Neuron (in vitro differentiated cells): ENCODE measurements around the gene HAP1.
"Not testable (repeated sequence)": the region's sequence is repeated elsewhere in the genome, so short reads cannot be mapped to it uniquely, and the experiment has no call there.

Source experiments
- H2AFZ ChIP-seq: one replicate; pipeline ENCODE4 v1.6.1; 2013; ENCODE audit warnings: low read depth, mild to moderate bottlenecking, inconsistent platforms, low read length, moderate library complexity
- H3K27me3 ChIP-seq: one replicate; pipeline ENCODE4 v1.6.1; 2013; ENCODE audit warnings: low read length; ENCODE audit not compliant: insufficient read depth
- H3K36me3 ChIP-seq: one replicate; pipeline ENCODE4 v1.6.1; 2013; ENCODE audit warnings: low read length; ENCODE audit not compliant: insufficient read depth
- H3K4me1 ChIP-seq: one replicate; pipeline ENCODE4 v1.6.1; 2013; ENCODE audit warnings: low read length; ENCODE audit not compliant: insufficient read depth
- H3K4me3 ChIP-seq: 2 replicates; pipeline ENCODE4 v1.5.1; 2013; ENCODE audit warnings: mild to moderate bottlenecking, low read length, moderate library complexity
- H3K9me3 ChIP-seq: one replicate; pipeline ENCODE4 v1.6.1; 2013; ENCODE audit warnings: low read length

HAP1 gene, protein sequence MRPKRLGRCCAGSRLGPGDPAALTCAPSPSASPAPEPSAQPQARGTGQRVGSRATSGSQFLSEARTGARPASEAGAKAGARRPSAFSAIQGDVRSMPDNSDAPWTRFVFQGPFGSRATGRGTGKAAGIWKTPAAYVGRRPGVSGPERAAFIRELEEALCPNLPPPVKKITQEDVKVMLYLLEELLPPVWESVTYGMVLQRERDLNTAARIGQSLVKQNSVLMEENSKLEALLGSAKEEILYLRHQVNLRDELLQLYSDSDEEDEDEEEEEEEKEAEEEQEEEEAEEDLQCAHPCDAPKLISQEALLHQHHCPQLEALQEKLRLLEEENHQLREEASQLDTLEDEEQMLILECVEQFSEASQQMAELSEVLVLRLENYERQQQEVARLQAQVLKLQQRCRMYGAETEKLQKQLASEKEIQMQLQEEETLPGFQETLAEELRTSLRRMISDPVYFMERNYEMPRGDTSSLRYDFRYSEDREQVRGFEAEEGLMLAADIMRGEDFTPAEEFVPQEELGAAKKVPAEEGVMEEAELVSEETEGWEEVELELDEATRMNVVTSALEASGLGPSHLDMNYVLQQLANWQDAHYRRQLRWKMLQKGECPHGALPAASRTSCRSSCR

DNA sequence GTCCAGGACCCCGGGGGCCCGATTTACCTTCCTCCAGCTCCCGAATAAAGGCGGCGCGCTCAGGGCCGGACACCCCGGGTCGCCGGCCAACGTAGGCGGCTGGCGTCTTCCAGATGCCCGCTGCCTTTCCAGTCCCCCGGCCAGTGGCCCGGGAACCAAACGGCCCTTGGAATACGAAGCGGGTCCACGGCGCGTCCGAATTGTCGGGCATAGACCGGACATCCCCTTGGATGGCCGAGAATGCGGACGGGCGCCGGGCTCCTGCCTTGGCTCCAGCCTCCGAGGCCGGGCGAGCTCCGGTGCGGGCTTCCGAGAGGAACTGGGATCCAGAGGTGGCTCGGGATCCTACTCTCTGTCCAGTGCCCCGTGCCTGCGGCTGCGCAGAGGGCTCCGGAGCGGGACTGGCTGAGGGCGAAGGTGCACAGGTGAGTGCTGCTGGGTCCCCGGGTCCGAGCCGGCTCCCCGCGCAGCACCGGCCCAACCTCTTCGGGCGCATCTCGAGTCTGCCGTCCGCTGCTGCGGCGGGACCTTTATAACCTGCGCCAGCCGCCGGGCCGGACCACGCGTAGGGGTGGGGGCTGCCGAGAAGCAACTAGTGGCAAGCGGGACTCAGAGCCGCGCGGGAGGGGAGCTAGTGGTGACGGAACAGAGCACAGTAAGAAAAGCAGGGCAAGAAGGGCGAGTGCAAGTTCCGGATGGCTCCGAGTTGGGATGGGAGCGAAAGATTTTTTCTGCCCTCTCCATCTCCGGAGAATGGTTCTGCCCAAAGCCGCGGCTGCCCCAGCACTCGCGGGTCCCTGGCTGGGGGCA is at the start of gene HAP1:
Gene HAP1 (minus strand): TSS at position 505 of the 810 bp plus-strand sequence. CDS start 9 bp downstream, at position 496.
- H3K4me3 ChIP-seq: peak within 1 kb of the TSS; percentile 49
- peaks cover 3% of the 10 kb centered on the region for H3K4me1 ChIP-seq
- H3K9me3 ChIP-seq: no peaks in the 10 kb centered on the region
- H3K36me3 ChIP-seq: no peaks in the 10 kb centered on the region
- H3K27me3 ChIP-seq: peaks cover 28% of the 10 kb centered on the region
- peak within 1 kb of the TSS; percentile 24 for H2AFZ ChIP-seq

DNA sequence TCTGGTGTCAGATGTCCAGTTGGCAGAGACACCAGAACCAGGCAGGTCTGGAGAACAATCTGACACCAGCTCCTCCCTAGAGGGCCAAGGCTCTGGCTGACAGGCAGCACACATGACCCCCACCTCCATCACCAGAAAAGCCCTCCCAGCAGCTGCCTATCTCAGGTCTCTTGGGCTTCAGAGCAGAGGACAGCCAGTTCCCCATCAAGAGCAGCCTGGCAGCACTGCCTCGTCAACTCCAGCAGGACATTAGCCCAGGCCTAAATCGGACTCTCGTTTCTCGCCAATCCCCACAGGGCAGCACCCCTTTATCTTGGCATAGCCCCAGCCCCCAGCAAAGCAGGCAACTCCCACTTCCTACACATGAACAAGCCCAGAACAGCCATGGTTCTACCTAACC is 47.7 kb upstream of the HAP1 start:
- H3K36me3 ChIP-seq: no peaks in the 10 kb centered on the region
- H3K27me3 ChIP-seq: no peaks in the 10 kb centered on the region
- no peaks in the 10 kb centered on the region for H3K9me3 ChIP-seq
- H3K4me3 ChIP-seq: no peak overlapping the region
- H2AFZ ChIP-seq: no peak overlapping the region
- H3K4me1 ChIP-seq: peaks cover 23% of the 10 kb centered on the region

DNA sequence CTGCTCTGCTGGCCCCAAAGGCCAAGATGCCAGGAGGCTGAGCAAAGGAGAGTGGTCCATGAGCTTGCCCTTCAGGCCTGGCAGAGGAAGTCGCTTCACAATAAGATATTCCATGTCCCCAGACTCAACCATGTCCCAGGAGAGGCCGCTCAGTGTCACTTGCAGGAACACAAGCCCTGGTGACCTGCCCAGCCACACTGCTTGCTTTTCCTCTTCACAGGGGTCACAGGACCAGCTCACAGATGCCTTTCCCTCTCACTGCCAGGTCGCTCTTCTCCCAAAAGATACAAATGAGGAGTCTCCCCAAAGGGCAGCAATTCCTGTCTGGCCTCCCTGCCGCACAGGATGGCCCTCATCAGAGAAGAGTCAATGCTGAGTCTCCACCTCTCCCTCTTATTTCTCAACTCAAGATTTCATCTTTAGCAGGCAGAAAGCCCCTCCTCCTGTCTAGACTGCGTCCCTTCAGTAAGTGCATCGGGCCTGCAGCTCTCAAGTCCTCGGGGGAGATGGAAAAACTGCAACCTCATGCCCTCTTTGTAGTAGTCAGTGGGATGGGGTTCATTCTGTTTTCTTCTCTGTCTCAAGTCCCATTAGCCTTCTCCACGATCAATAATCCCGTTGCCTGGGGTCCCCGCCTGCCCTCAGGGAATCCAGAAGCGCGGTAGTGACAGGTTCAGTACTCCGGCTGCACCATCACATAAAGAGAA is 47.1 kb upstream of the HAP1 start:
- Histone ChIP-seq H3K27me3 (no peaks in the 10 kb centered on the region), H2AFZ (no peak overlapping the region), H3K9me3 (no peaks in the 10 kb centered on the region), H3K4me1 (peaks cover 23% of the 10 kb centered on the region), H3K36me3 (no peaks in the 10 kb centered on the region), H3K4me3 (no peak overlapping the region)

DNA sequence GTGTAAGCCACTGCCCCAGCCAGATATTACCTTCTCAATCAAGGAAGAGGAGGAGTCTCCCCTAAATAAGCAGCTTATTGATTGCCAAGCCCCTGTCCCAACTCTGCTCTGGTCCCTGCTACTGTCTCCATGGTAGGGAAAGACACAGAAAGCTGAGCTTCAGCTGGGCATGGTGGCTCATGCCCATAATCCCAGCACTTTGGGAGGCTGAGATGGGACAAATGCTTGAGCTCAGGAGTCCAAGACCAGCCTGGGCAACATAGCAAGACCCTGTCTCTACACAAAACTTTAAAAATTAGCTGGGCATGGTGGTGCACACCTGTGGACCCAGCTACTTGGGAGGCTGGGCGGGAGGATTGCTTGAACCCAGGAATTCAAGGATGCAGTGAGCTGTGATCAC is 45.5 kb upstream of the HAP1 start:
- Histone ChIP-seq H2AFZ (no peak overlapping the region), H3K36me3 (no peaks in the 10 kb centered on the region), H3K4me3 (no peak overlapping the region), H3K27me3 (no peaks in the 10 kb centered on the region), H3K9me3 (no peaks in the 10 kb centered on the region), H3K4me1 (peaks cover 29% of the 10 kb centered on the region)

DNA sequence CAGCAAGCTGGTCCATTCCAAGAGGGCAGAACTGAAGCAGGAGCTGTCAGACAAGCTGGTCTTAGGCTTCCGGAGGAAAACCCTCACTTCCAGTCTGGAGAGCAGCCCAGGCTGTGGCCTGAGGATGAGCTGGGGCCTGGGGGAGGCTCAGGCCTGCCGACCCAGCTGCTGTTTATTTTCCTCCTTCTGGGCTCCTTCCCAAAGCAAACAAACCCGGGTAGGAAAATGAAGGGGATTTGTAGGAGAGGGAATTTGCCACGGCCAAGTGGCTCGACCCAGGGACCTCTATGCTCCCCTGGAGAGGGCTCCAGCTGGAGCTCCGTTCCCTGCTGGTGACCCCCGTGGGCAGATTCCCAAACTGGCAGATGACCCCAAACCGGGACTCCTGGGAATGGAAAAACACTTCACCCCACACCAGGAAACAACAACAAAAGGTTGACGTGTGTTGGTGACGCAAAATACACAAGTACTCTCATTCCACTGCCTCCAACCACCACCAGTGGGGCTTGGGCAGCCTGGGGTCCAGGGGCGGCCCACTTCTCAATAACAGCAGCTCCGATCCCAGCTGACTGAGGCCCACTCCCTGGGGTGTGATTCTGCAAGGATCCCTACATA is 43.2 kb upstream of the HAP1 start:
- H3K4me3 ChIP-seq: no peak overlapping the region
- H2AFZ ChIP-seq: no peak overlapping the region
- H3K4me1 ChIP-seq: peaks cover 25% of the 10 kb centered on the region
- no peaks in the 10 kb centered on the region for H3K27me3 ChIP-seq
- peaks cover under 1% of the 10 kb centered on the region for H3K36me3 ChIP-seq
- H3K9me3 ChIP-seq: no peaks in the 10 kb centered on the region

DNA sequence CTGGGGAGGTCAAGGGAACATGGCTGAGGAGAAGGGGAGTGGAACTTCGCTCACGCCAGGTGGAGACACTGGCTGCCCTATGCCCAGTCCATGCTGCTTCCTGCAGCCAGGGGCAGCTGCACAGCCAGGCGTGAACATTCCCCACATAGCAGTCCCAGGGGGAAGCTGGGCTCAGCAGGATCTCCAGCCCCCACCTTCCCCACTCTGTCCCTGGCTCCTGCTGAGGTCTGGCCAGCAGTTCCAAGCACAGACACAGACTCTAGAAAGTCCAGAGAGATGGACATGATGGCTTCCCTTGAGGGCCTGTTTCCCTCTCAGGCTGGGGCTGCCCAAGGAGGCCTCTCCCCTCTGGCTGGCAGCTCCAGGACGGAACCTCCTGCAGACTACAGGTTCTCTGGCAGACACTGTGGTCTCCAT is 42.7 kb upstream of the HAP1 start:
- no peak overlapping the region for H3K4me3 ChIP-seq
- H3K9me3 ChIP-seq: no peaks in the 10 kb centered on the region
- peaks cover 25% of the 10 kb centered on the region for H3K4me1 ChIP-seq
- H2AFZ ChIP-seq: no peak overlapping the region
- H3K27me3 ChIP-seq: no peaks in the 10 kb centered on the region
- peaks cover 4% of the 10 kb centered on the region for H3K36me3 ChIP-seq

DNA sequence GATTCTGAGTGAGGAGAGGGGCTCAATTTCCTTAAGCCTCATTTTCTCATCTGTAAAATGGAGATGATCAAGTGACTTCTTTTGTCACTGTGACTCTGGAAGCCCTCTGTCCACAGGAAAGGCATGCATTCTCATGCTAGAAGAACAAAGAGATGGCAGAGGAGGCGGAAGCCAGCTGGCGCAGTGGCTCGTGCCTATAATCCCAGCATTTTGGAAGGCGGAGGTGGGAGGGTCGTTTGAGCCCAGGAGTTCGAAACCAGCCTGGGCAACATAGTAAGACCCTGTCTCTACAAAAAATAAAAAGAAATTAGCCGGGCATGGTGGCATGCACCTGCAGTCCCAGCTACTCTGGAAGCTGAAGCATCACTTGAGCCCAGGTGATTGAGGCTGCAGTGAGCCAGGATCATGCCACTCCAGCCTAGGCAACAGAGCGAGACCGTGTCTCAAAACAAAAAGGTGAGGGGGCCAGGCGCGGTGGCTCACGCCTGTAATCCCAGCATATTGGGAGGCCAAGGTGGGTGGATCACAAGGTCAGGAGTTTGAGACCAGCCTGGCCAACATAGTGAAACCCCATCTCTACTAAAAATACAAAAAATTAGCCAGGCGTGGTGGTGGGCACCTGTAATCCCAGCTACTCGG is 41.9 kb upstream of the HAP1 start:
- not testable (repeated sequence) for H3K27me3 ChIP-seq, H3K36me3 ChIP-seq, H2AFZ ChIP-seq, H3K9me3 ChIP-seq, H3K4me3 ChIP-seq
- H3K4me1 ChIP-seq: peaks cover 22% of the 10 kb centered on the region

DNA sequence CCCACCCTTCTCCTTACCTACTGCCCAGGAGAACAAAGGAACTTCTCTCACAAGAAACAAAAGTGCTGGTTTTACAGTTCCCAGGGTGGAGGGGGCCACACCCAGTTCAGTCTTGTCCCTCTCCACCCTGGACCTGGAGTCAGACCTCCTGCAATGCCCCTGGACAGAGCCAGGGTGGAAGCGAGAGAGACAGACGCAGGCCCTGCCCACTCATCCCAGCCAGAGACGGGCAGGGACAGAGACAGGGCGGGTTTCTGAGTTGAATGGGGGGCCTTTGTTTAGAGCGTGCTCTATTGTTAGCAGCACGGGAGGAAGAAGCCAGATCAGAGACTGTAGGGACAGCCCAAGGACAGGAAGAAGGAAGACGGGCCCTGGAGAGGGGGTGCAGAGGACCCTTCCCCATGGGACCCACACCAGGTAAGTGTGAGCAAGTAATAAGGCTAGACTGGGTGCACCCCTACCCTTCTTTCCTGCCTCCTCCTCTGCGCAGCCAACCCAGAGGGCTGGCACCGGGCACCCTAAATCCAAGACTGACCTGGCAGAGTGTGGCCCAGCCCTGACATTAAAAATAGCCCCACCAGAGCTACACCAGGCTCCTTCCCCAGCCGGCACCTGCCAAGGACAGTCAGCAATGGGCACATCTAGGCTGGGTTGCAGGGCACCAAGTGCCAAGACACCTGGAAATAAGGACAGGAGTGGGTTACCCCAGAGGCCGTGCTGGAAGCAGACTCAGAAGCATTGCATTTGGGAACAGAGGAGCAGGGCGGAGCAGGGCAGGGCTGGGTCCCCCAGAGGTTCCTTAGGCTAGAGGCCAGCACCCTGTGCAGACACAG is 41.2 kb upstream of the HAP1 start:
- H3K27me3 ChIP-seq: no peaks in the 10 kb centered on the region
- no peak overlapping the region for H2AFZ ChIP-seq
- no peaks in the 10 kb centered on the region for H3K9me3 ChIP-seq
- H3K4me1 ChIP-seq: peaks cover 21% of the 10 kb centered on the region
- peaks cover 10% of the 10 kb centered on the region for H3K36me3 ChIP-seq
- H3K4me3 ChIP-seq: no peak overlapping the region

DNA sequence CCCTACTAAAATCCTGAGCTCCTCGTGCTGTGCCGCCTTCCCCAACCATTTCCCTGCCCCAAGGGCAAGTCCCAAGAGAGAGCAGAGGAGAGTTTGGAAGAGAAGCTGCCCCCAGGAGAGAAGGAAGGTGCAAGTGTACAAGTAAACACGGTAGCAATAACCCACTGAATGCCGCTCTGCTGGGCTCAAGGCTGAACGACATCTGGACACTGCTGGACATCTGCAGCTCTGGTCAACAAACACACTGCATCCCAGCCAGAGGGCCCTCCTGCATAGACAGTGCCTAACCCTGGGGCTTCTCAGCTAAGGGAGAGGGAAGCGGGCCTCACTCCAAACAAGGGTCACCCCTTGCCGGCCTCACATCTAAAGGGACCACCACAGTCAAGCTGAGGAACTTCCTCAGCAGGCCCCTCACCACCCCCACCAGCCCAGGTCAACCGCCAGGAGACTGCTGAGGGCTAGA is 39.3 kb upstream of the HAP1 start:
- no peaks in the 10 kb centered on the region for H3K27me3 ChIP-seq
- H2AFZ ChIP-seq: no peak overlapping the region
- no peak overlapping the region for H3K4me3 ChIP-seq
- peaks cover 21% of the 10 kb centered on the region for H3K36me3 ChIP-seq
- peaks cover 21% of the 10 kb centered on the region for H3K4me1 ChIP-seq
- no peaks in the 10 kb centered on the region for H3K9me3 ChIP-seq

DNA sequence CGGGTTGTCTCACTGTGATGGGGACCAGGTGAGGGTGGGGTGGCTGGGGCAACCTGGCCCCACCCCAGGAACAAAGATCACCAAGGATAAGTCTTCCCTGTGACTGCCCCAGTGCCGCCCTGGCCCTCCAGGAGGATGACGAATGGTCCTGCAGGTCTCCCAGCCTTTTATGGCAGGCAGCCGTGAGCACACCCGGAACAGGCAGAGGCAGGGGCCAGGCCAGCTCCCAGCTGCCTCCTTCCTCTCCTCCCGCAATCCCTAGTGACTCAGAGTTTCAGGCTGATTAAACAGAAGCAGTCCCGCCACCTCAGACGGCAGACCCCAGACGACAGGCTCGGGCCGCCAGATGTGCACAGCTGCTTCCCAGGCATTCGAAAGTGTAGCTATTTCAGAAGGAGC is 38.7 kb upstream of the HAP1 start:
- peaks cover 24% of the 10 kb centered on the region for H3K36me3 ChIP-seq
- no peaks in the 10 kb centered on the region for H3K27me3 ChIP-seq
- H3K9me3 ChIP-seq: no peaks in the 10 kb centered on the region
- H3K4me1 ChIP-seq: peaks cover 21% of the 10 kb centered on the region
- no peak overlapping the region for H2AFZ ChIP-seq
- H3K4me3 ChIP-seq: no peak overlapping the region

DNA sequence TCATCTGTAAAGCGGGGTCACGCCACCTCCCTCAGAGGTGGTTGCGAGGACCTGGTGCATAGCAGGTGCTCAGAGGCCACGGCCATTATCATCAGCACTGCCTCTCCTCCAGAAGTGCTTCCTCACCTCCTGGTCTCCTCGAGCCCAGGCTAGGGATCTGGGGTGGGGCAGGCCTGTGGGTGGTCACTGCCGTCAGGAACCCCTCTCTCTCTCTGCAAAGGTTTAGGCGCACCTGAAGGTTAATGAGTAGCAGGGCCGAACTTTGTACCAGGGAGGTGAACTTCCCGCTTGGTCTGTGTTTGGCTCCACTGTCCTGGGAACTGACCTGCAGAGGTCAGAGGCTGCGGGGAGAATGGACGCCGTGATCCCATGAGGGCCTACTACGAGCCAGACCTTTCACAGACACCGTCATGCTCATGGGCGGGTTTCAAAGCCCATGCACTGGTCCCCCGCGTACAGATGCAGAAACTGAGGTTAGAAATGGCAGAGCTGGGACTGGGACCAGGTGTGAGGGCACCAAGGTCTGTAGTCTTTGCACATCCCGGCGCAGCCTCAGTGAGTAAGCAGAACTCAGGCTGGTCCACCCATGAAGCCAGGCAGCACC is 38.2 kb upstream of the HAP1 start:
- peaks cover 21% of the 10 kb centered on the region for H3K4me1 ChIP-seq
- no peaks in the 10 kb centered on the region for H3K9me3 ChIP-seq
- no peak overlapping the region for H3K4me3 ChIP-seq
- no peaks in the 10 kb centered on the region for H3K27me3 ChIP-seq
- H3K36me3 ChIP-seq: peaks cover 28% of the 10 kb centered on the region
- no peak overlapping the region for H2AFZ ChIP-seq
